OCI-LY1 (cell line): ENCODE measurements around the gene TRIM26.
"Not testable (repeated sequence)": the region's sequence is repeated elsewhere in the genome, so short reads cannot be mapped to it uniquely, and the experiment has no call there.

Experiments
- CTCF ChIP-seq: fragments of 200-600 bp; sonication (generic), shearing (Covaris generic); IDR thresholded peaks from 2 replicates; pipeline ENCODE4 v1.5.1; 2017; ENCODE audit warnings: mild to moderate bottlenecking, antibody characterized with exemption, low read length, moderate library complexity, mixed read lengths
- EZH2 ChIP-seq: fragments of 200-600 bp; sonication (generic), shearing (Covaris generic); IDR thresholded peaks from 2 replicates; pipeline ENCODE4 v1.8.0; 2017; ENCODE audit warnings: borderline replicate concordance, mixed run types, mild to moderate bottlenecking, antibody characterized with exemption, low read length, moderate library complexity, mixed read lengths

DNA sequence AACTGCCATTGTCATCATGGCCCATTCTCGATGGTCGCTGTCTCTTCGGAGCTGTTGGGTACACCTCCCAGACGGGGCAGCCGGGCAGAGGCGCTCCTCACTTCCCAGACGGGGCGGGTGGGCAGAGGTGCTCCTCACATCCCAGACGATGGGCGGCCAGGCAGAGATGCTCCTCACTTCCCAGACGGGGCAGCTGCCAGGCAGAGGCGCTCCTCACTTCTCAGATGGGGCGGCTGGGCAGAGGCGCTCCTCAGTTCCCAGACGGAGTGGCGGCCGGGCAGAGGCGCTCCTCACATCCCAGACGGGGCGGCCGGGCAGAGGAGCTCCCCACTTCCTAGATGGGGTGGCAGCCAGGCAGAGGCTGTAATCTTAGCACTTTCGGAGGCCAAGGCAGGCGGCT is 8.8 kb upstream of the TRIM26 start:
- not testable (repeated sequence) for TF ChIP-seq CTCF, EZH2
